Measurements from ENCODE around the gene TWF1. TPM values are rescaled to one million over a fixed set of nuclear protein-coding genes. Genes with fewer than 3 reads are reported as not detected.

Gene TWF1
- total RNA-seq, 1 experiment from 2014 or later: 105 TPM

- Mint-ChIP-seq H3K4me1 (ENCODE audit: insufficient read depth, unreplicated experiment) (peaks cover 10% of the 10 kb centered on the region), H3K4me3 (ENCODE audit: unreplicated experiment) (no peak overlapping the region), H3K27me3 (ENCODE audit: insufficient read depth, unreplicated experiment) (no peaks in the 10 kb centered on the region), H3K36me3 (ENCODE audit: insufficient read depth, unreplicated experiment) (peaks cover 18% of the 10 kb centered on the region), H3K9me3 (ENCODE audit: unreplicated experiment) (no peaks in the 10 kb centered on the region), H3K27ac (ENCODE audit: low read depth, unreplicated experiment) (no peak overlapping the region)
- intact Hi-C loops (cut with micrococcal nuclease): no loop called here
- BruUV-seq (replicated peaks): no TSS peak
- CTCF ChIA-PET: interaction anchor here (0.7 to 1.1 kb wide), 2 partner anchors 43 to 629 kb away, joined by 3 read pairs; partner anchors contain the start of gene TWF1
- no peak for DNase-seq (ENCODE audit: unreplicated experiment)
- no peak for TF ChIP-seq CTCF (IDR thresholded peaks at IDR 0.05; ENCODE audit: unreplicated experiment)
- POLR2A ChIA-PET: no interaction called here
These were observed 42.3 kb downstream of the TWF1 start for GRCh38 chr12:43763769-43764168.

DNA sequence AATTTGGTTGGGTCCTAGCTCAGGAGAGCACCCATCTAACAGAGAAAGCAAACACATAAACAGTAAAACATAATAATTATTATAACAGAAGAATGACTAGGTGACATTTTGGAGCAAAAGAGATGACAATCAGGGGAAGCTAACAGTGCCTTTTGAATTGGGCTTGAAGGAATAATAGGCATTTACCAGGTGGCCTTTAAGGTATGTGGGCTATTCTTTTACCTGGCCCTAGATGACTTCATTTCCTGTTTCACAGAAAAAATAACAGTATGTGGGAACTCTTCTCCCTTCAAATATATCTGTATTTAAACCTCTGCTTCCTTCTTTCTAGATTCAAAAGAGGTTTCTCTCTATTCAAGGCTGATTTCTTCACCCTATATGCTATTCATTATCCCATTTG lies 43.5 kb downstream of the TWF1 start:
- Mint-ChIP-seq H3K9me3 (ENCODE audit: unreplicated experiment) (no peaks in the 10 kb centered on the region), H3K27me3 (ENCODE audit: insufficient read depth, unreplicated experiment) (no peaks in the 10 kb centered on the region), H3K36me3 (ENCODE audit: insufficient read depth, unreplicated experiment) (peaks cover 12% of the 10 kb centered on the region), H3K27ac (ENCODE audit: low read depth, unreplicated experiment) (no peak overlapping the region), H3K4me3 (ENCODE audit: unreplicated experiment) (no peak overlapping the region), H3K4me1 (ENCODE audit: insufficient read depth, unreplicated experiment) (peaks cover 15% of the 10 kb centered on the region)
- CTCF ChIA-PET: interaction anchor here (0.6 to 2.2 kb wide), 5 partner anchors 9 to 318 kb away, joined by 3 to 9 read pairs (median 3); no protein-coding TSS in a partner anchor
- POLR2A ChIA-PET: interaction anchor here (0.9 to 1.0 kb wide), 2 partner anchors 43 to 393 kb away, joined by 3 to 6 read pairs; partner anchors contain the start of gene TWF1
- TF ChIP-seq CTCF (IDR thresholded peaks at IDR 0.05; ENCODE audit: unreplicated experiment): no peak
- intact Hi-C loops (cut with micrococcal nuclease): no loop called here
- no peak for DNase-seq (ENCODE audit: unreplicated experiment)
- BruUV-seq (replicated peaks): no TSS peak

DNA sequence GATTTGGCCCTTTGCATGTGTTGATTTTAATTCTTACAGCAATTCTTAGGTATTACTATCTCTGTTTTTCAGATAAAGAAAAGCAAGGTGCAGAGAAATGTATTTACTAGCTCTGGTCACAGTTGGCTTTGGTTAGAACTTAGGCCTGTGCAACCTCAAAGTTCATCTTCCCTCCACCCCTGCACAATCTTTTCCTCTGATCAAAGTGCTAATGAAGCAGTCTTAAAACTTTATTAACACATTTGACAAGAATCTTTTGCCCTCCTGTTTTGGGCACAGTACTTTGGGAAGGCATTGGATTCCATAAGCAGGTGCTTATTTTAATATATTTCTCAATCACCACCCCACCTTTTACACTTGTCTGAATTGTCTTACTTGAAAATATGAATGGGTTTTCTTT lies 44.6 kb downstream of the TWF1 start:
- DNase-seq (ENCODE audit: unreplicated experiment): no peak
- Mint-ChIP-seq H3K36me3 (ENCODE audit: insufficient read depth, unreplicated experiment) (peaks cover 12% of the 10 kb centered on the region), H3K27me3 (ENCODE audit: insufficient read depth, unreplicated experiment) (no peaks in the 10 kb centered on the region), H3K4me1 (ENCODE audit: insufficient read depth, unreplicated experiment) (peaks cover 23% of the 10 kb centered on the region), H3K9me3 (ENCODE audit: unreplicated experiment) (no peaks in the 10 kb centered on the region), H3K4me3 (ENCODE audit: unreplicated experiment) (no peak overlapping the region), H3K27ac (ENCODE audit: low read depth, unreplicated experiment) (no peak overlapping the region)
- CTCF ChIA-PET: interaction anchor here (0.5 to 2.2 kb wide), 4 partner anchors 10 to 121 kb away, joined by 3 to 9 read pairs (median 3); no protein-coding TSS in a partner anchor
- TF ChIP-seq CTCF (IDR thresholded peaks at IDR 0.05; ENCODE audit: unreplicated experiment): no peak
- POLR2A ChIA-PET: interaction anchor here (0.5 to 1.4 kb wide), 3 partner anchors 44 to 165 kb away, joined by 3 read pairs; no protein-coding TSS in a partner anchor
- no TSS peak for BruUV-seq (replicated peaks)
- intact Hi-C loops (cut with micrococcal nuclease): no loop called here

DNA sequence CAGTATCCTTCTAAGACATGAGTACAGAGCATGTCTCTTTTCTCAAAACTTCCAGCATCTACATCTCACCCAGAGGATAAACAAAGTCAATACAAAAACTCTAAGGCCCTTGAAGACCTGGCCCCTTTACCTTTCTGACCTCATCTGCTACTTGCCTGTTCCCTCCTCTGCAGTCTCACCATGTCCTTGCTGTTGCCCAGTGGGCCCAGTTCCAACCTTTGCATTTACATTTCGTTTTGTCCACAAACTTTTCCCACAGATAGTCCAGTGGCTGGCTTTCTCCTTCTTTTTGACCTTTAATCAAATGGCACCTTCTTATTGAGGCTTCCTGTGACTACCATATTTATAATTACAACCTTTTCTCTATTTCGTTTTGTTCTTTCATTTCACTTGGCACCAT lies 45.7 kb downstream of the TWF1 start:
- ChIA-PET CTCF (interaction anchor here (0.6 to 4.2 kb wide), 7 partner anchors 8 to 1595 kb away, joined by 3 to 62 read pairs (median 4); no protein-coding TSS in a partner anchor), POLR2A (interaction anchor here (1.4 to 1.9 kb wide), 2 partner anchors 45 to 77 kb away, joined by 3 to 8 read pairs; no protein-coding TSS in a partner anchor)
- no peak for TF ChIP-seq CTCF (IDR thresholded peaks at IDR 0.05; ENCODE audit: unreplicated experiment)
- Mint-ChIP-seq H3K27me3 (ENCODE audit: insufficient read depth, unreplicated experiment) (no peaks in the 10 kb centered on the region), H3K27ac (ENCODE audit: low read depth, unreplicated experiment) (no peak overlapping the region), H3K4me1 (ENCODE audit: insufficient read depth, unreplicated experiment) (peaks cover 30% of the 10 kb centered on the region), H3K36me3 (ENCODE audit: insufficient read depth, unreplicated experiment) (peaks cover 16% of the 10 kb centered on the region), H3K9me3 (ENCODE audit: unreplicated experiment) (no peaks in the 10 kb centered on the region), H3K4me3 (ENCODE audit: unreplicated experiment) (peak overlapping the region; percentile 87)
- no peak for DNase-seq (ENCODE audit: unreplicated experiment)
- no TSS peak for BruUV-seq (replicated peaks)
- intact Hi-C loops (cut with micrococcal nuclease): no loop called here

All from MCF 10A (cell line).